Left renal pelvis (tissue), 4 donors: ENCODE measurements around the gene ANKFN1. TPM values are rescaled to one million over a fixed set of nuclear protein-coding genes. Genes with fewer than 3 reads are reported as not detected.
"Not testable (repeated sequence)": the region's sequence is repeated elsewhere in the genome, so short reads cannot be mapped to it uniquely, and the experiment has no call there.

Experiments
- DNase-seq, 4 donors: peaks; one replicate each; pipeline ENCODE4 v3.0.0-alpha.2; 2013; ENCODE audit warnings: low read depth in 4 of 4, low spot score in 3 of 4
- polyA plus RNA-seq, 4 donors: library from polyadenylated mRNA; unstranded; fragments of 120-200 nt; gene quantifications; one replicate each; pipeline ENCODE4 v1.2.1, GENCODE V29; 2013; ENCODE audit not compliant: insufficient read length in 4 of 4

The ANKFN1 gene
- polyA plus RNA-seq, 4 donors: 0.80 to 1.4 (median 1.1) TPM

- DNase-seq: no peak
Measured at GRCh38 chr17:56284482-56284881, 131.2 kb downstream of the ANKFN1 start.

DNA sequence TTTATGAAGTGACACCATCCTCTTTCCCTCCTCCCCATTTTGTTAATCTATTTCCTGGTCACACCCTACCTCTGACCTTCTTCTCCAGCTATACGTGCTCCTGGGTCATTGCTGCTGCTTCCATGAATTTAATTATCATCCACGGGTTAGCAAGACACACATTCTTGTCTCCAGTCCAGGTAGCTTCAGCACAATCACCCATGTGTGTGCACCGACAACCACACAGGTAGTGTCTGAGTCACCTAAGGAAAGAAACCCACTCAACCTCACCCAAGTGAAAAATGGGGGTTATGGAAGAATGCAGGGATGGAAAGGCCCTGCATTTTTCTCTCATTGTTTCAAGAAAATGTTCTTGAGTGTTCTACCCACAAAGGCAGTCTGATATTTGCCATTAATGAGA, 135.5 kb downstream of the ANKFN1 start:
- not testable (repeated sequence) for DNase-seq

GRCh38 chr17:56289321-56289720, 136.0 kb downstream of the ANKFN1 start:
- no peak for DNase-seq

GRCh38 chr17:56290101-56290801, 137.0 kb downstream of the ANKFN1 start:
- DNase-seq: no peak

DNA sequence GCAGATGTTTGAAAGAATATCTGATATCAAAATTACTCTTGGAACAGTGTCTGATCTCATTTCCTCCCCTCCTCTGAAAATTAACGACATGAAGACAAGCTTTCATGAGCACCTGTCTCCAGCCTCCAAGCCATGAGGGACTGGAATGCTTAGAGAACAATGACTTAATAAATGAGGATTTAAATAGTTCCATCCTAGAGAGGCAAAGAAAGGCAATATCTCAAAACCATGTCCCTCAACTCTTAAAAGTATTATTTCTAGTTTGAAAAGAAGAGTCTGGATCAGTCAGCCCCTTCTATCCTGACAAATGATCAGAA, 137.5 kb downstream of the ANKFN1 start:
- no peak for DNase-seq

DNA sequence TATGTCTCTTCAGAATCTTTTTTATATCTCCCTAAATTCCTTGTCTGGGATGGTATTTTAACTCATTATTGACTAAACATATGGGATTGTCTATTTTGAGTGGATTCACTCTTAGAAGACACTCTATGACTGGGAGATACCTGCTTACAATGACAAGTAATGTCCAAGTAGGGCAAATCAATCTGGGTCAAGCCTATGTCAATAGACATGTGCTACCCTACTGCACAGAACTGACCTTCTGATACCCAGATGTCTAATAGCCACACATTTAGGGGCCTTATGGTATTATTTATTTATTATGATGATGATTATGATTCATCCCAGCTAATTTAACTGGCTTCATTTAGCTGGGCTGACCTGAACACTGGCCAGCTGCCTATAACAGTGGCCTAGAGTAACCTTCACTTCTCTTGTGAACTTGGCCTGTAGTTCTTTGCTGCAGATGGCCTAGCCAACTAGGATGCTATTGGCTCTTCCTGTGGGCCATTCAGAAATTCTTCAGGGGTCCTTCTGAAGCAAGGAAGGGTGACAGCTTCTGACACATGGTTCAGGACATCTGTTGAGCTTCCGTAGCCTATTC, 138.0 kb downstream of the ANKFN1 start:
- no peak for DNase-seq

- no peak for DNase-seq
Measured at GRCh38 chr17:56292010-56292409, 138.7 kb downstream of the ANKFN1 start.

DNA sequence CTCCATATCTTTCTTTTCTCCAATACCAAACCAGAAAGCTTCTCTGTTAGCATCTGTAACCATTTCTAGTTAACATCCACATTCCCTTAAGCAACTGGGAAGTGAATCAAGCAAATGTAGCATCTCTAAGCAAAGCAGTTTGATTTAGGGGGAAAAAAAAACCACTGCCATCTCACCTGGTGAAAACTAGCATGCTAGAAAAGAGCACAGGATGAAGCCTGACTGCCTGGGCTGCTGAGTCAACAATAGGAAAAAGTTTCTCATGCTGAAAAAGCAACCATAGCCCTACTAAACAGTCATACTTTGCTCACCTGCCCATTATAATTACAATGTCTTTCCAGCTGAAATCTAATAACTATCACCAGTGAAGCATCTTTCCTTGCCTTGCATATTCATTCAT, 139.3 kb downstream of the ANKFN1 start:
- no peak for DNase-seq

GRCh38 chr17:56297184-56297583, 143.9 kb downstream of the ANKFN1 start:
- no peak for DNase-seq

GRCh38 chr17:56298846-56299245, 145.6 kb downstream of the ANKFN1 start:
- no peak for DNase-seq

GRCh38 chr17:56300144-56300543, 146.9 kb downstream of the ANKFN1 start:
- DNase-seq: no peak

GRCh38 chr17:56305007-56305406, 151.7 kb downstream of the ANKFN1 start:
- DNase-seq: no peak

DNA sequence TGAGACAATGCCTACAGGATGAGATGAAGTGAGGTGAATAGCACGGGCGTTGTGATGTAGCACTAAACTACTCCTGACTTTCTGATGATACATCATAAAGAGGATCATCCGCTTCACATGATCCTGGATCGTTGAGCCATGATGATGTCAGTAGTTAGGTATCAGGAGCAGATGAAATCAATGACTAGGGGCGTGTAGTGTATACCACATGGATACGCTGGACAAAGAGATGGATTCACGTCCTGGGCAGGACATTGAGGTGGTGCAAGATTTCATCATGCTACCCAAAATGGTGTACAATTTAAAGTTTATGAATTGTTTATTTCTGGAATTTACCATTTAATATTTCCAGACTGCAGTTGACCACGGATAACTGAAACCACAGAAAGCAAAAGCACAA, 156.6 kb downstream of the ANKFN1 start:
- no peak for DNase-seq

- DNase-seq: no peak
Measured at GRCh38 chr17:56310782-56311181, 157.5 kb downstream of the ANKFN1 start.

DNA sequence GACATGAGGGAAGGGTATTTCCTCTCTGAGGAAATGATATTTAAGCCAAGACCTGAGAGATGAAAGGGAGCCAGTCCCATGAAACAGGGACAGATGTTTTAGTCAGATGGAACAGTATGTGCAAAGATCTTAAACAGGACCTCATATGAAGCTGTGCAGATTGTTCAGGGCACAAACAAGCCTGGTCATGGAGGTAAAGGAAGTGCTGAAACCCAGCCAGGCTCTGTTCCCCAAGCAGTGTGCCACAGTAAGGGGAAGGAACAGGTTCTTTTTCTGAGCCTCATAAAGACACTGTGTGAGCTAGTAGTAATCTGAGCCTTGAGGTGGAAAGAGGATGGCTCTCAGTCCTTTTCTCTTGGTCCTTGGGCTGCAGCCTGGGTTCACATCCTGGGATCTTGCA, 159.9 kb downstream of the ANKFN1 start:
- no peak for DNase-seq

GRCh38 chr17:56314026-56314425, 160.8 kb downstream of the ANKFN1 start:
- DNase-seq: no peak

DNA sequence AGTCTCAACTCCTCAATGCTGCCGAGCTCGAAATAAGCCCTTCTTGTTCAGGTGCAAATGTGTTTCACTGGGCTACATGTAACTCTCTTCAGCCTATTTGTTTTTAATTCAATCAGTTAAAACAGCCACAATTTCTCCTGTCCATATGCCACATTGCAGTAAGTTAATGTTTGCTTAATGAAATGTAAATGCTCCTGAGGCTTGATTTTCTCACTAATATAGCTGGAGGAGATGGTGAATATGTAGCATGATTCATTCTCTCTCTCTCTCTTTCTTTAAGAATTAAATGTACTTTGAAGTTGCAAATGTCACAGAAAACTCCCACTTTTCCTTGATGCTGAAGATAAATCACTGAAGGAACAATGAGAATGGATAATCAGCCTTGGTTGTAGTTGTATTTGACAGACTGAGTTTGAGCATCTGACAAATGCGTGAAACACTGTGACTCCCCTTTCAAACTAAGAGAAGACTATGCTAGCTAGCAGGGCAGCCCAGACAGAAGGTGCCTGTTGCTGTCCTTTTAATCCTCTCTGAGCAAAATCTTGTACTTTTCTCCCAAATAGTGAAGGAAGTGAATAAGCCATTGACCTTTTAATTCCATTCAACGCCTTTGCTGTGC, 161.8 kb downstream of the ANKFN1 start:
- DNase-seq: no peak

GRCh38 chr17:56316604-56317003, 163.3 kb downstream of the ANKFN1 start:
- no peak for DNase-seq

- DNase-seq: no peak
Measured at GRCh38 chr17:56317351-56318208, 164.3 kb downstream of the ANKFN1 start.

GRCh38 chr17:56319531-56319930, 166.3 kb downstream of the ANKFN1 start:
- DNase-seq: peak in 1 of 4 donors; percentile 12

DNA sequence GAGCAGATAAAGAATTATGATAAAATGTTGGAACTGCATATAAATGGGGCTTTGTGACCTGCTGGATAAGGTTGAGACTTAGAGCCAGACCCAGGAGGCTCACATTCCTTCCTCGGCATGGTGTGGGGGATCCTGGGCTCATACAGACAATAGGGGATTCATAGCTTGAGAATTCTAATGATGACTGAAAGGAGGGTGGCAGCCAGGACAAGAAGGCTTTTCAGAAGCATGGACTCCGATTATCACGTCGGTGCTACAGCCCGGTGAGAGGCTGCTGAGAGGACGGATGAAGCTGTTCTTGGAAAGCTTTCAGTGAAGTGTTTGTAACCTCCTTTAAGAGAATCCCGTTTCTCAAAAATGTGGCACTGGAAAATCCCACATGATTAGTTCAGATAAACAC, 167.2 kb downstream of the ANKFN1 start:
- DNase-seq: no peak
